Gastroesophageal sphincter (tissue), 4 donors: ENCODE measurements around the gene OBSCN. TPM values are rescaled to one million over a fixed set of nuclear protein-coding genes. Genes with fewer than 3 reads are reported as not detected.

Experiments used
- ATAC-seq: fragments of 150-250 bp; one replicate; pipeline ENCODE4 v1.9.1; 2016; ENCODE audit warnings: mild to moderate bottlenecking, moderate library complexity
- H3K27ac ChIP-seq, 4 donors: fragments of 200-600 bp; sonication (generic) in 3 of 4; 1 replicate in 3 of 4; 2 replicates in 1 of 4; pipeline ENCODE4 v1.5.1; 2016 to 2019
- H3K27me3 ChIP-seq: fragments of 200-600 bp; sonication (generic); one replicate; pipeline ENCODE4 v1.5.1; 2019
- H3K36me3 ChIP-seq, 2 donors: fragments of 200-600 bp; sonication (generic); one replicate each; pipeline ENCODE4 v1.5.1; 2019; ENCODE audit warnings: control low read depth in 1 of 2
- H3K4me1 ChIP-seq, 3 donors: fragments of 200-600 bp; sonication (generic); 1 replicate in 2 of 3; 2 replicates in 1 of 3; pipeline ENCODE4 v1.5.1; 2016 to 2019; ENCODE audit warnings: control low read depth in 2 of 3
- H3K4me3 ChIP-seq, 2 donors: fragments of 200-600 bp; sonication (generic); one replicate each; pipeline ENCODE4 v1.5.1; 2019; ENCODE audit warnings: mild to moderate bottlenecking in 1 of 2, moderate library complexity in 1 of 2
- H3K9me3 ChIP-seq, 3 donors: fragments of 200-600 bp; sonication (generic); one replicate each; pipeline ENCODE4 v1.5.1; 2017 to 2019; ENCODE audit warnings: control low read depth in 2 of 3
- CTCF ChIP-seq, 4 experiments: fragments of 200-600 bp in 2 of 4; fragments of 450-650 bp in 2 of 4; sonication (generic) in 1 of 4; IDR thresholded peaks; one replicate each; pipeline ENCODE4 v1.5.1; 2017 to 2019; ENCODE audit warnings: antibody characterized with exemption in 4 of 4, mild to moderate bottlenecking in 2 of 4, moderate library complexity in 2 of 4
- EP300 ChIP-seq: sonication (generic); formaldehyde crosslinking; IDR thresholded peaks from one replicate; pipeline ENCODE4 v1.6.1; 2017; ENCODE audit warnings: antibody characterized with exemption, mild to moderate bottlenecking
- POLR2A ChIP-seq, 2 donors: fragments of 450-650 bp; IDR thresholded peaks; one replicate each; pipeline ENCODE4 v1.6.1; 2017; ENCODE audit warnings: antibody characterized with exemption in 2 of 2, mild to moderate bottlenecking in 2 of 2, moderate library complexity in 1 of 2
- POLR2AphosphoS5 ChIP-seq: sonication (generic); formaldehyde crosslinking; IDR thresholded peaks from one replicate; pipeline ENCODE4 v1.6.1; 2017; ENCODE audit warnings: antibody characterized with exemption
- WGBS, 2 donors: methylation state at CpG; one replicate each; pipeline ENCODE4 v1.1.5; 2018; ENCODE audit warnings: low coverage in 1 of 2; 5-methylcytosine and 5-hydroxymethylcytosine counted together
- total RNA-seq, 4 donors: library from RNA; depleted of rRNA; stranded (reverse); fragments of >200 nt; gene quantifications; one replicate each; pipeline ENCODE4 v1.1.0, GENCODE V29; 2016

Gene OBSCN
- total RNA-seq, 4 donors from 2014 or later: 11.1 to 28.4 (median 20.9) TPM

GRCh38 chr1:228270032-228270431 lies 62.2 kb downstream of the OBSCN start:
- Histone ChIP-seq H3K36me3 (peaks cover 0 to 42% of the 10 kb centered on the region in 2 donors), H3K4me3 (no peak overlapping the region), H3K27ac (no peak overlapping the region), H3K9me3 (no peaks in the 10 kb centered on the region), H3K27me3 (no peaks in the 10 kb centered on the region), H3K4me1 (peaks cover 0 to 21% (median 6%) of the 10 kb centered on the region in 3 donors)
- no peak for ATAC-seq
- TF ChIP-seq EP300 (no peak), POLR2A (IDR thresholded peaks at IDR 0.05) (no peak), CTCF (IDR thresholded peaks at IDR 0.05) (no peak), POLR2AphosphoS5 (no peak)
- 67% methylated on average over 1 of the region's 1 CpG; no CpG with 5 or more reads in 1 of the 2 donors for WGBS, 2 donors

- peaks cover 0 to 36% (median 10%) of the 10 kb centered on the region in 3 donors for H3K4me1 ChIP-seq
- H3K4me3 ChIP-seq: no peak overlapping the region
- ATAC-seq: no peak
- no peak overlapping the region for H3K27ac ChIP-seq
- no peak for TF ChIP-seq POLR2AphosphoS5
- no peak for TF ChIP-seq POLR2A (IDR thresholded peaks at IDR 0.05)
- peaks cover 0 to 42% of the 10 kb centered on the region in 2 donors for H3K36me3 ChIP-seq
- no peaks in the 10 kb centered on the region for H3K9me3 ChIP-seq
- no peaks in the 10 kb centered on the region for H3K27me3 ChIP-seq
- WGBS, 2 donors: 88 to 97% methylated on average over 6 of the region's 19 CpGs
Measured at GRCh38 chr1:228271701-228272251, 63.9 kb downstream of the OBSCN start.

GRCh38 chr1:228272331-228272791 lies 64.5 kb downstream of the OBSCN start:
- H3K36me3 ChIP-seq: peaks cover 0 to 42% of the 10 kb centered on the region in 2 donors
- H3K27ac ChIP-seq: no peak overlapping the region
- WGBS, 2 donors: 83% methylated on average over 1 of the region's 7 CpGs; no CpG with 5 or more reads in 1 of the 2 donors
- H3K9me3 ChIP-seq: no peaks in the 10 kb centered on the region
- TF ChIP-seq CTCF (IDR thresholded peaks at IDR 0.05) (no peak), POLR2A (IDR thresholded peaks at IDR 0.05) (no peak), EP300 (no peak), POLR2AphosphoS5 (no peak)
- H3K27me3 ChIP-seq: no peaks in the 10 kb centered on the region
- no peak overlapping the region for H3K4me3 ChIP-seq
- no peak for ATAC-seq
- H3K4me1 ChIP-seq: peaks cover 0 to 39% (median 10%) of the 10 kb centered on the region in 3 donors

- H3K36me3 ChIP-seq: peaks cover 0 to 40% of the 10 kb centered on the region in 2 donors
- peaks cover 0 to 39% (median 10%) of the 10 kb centered on the region in 3 donors for H3K4me1 ChIP-seq
- no peak overlapping the region for H3K27ac ChIP-seq
- 96 to 100% methylated on average over 1 to 5 of the region's 22 CpGs for WGBS, 2 donors
- H3K9me3 ChIP-seq: no peaks in the 10 kb centered on the region
- H3K4me3 ChIP-seq: no peak overlapping the region
- TF ChIP-seq POLR2AphosphoS5: no peak
- TF ChIP-seq POLR2A (IDR thresholded peaks at IDR 0.05): no peak
- TF ChIP-seq EP300: no peak
- no peak for TF ChIP-seq CTCF (IDR thresholded peaks at IDR 0.05)
- no peak for ATAC-seq
- no peaks in the 10 kb centered on the region for H3K27me3 ChIP-seq
Measured at GRCh38 chr1:228272831-228273571, 65.2 kb downstream of the OBSCN start.

- Histone ChIP-seq H3K36me3 (peaks cover 0 to 35% of the 10 kb centered on the region in 2 donors), H3K4me1 (peaks cover 0 to 39% (median 10%) of the 10 kb centered on the region in 3 donors), H3K27me3 (no peaks in the 10 kb centered on the region), H3K9me3 (no peaks in the 10 kb centered on the region), H3K4me3 (no peak overlapping the region), H3K27ac (no peak overlapping the region)
- ATAC-seq: no peak
- TF ChIP-seq POLR2AphosphoS5 (no peak), EP300 (no peak), CTCF (IDR thresholded peaks at IDR 0.05) (no peak), POLR2A (IDR thresholded peaks at IDR 0.05) (no peak)
- 100% methylated on average over 7 of the region's 39 CpGs; no CpG with 5 or more reads in 1 of the 2 donors for WGBS, 2 donors
Measured at GRCh38 chr1:228273720-228274451, 66.0 kb downstream of the OBSCN start.
